ENCODE results near the gene MS4A3.
"Not testable (repeated sequence)": the region's sequence is repeated elsewhere in the genome, so short reads cannot be mapped to it uniquely, and the experiment has no call there.

The MS4A3 gene

GRCh38 chr11:60088364-60088763 is 31.9 kb downstream of the MS4A3 start, which contains the start of gene MS4A2:
TSS of gene MS4A2 (plus strand) at chr11:60088664. CDS start at chr11:60088766, 102 bp downstream.
- H3K9me3 ChIP-seq (ENCODE audit: control insufficient read depth, low read length): no peaks in the 10 kb centered on the region
- H3K4me1 ChIP-seq: no peaks in the 10 kb centered on the region
- H3K9ac ChIP-seq: no peak within 1 kb of the TSS
- H3K4me2 ChIP-seq (ENCODE audit: low read length): no peak within 1 kb of the TSS
- TF ChIP-seq CTCF (IDR thresholded peaks at IDR 0.05): no peak
- H3K4me3 ChIP-seq (ENCODE audit: low read depth, low read length): no peak within 1 kb of the TSS
- H3K36me3 ChIP-seq (ENCODE audit: control insufficient read depth, insufficient read depth, low read length): no peaks in the 10 kb centered on the region
- no peaks in the 10 kb centered on the region for H3K27me3 ChIP-seq (ENCODE audit: control insufficient read depth, insufficient read depth, low read length)
- no peak within 1 kb of the TSS for H2AFZ ChIP-seq
- H3K27ac ChIP-seq: no peak within 1 kb of the TSS
- H3K79me2 ChIP-seq: no peaks in the 10 kb centered on the region

GRCh38 chr11:60095477-60096120 is 39.1 kb downstream of the MS4A3 start:
- H3K4me2 ChIP-seq (ENCODE audit: low read length): no peak overlapping the region
- no peak overlapping the region for H3K27ac ChIP-seq
- no peaks in the 10 kb centered on the region for H3K27me3 ChIP-seq (ENCODE audit: control insufficient read depth, insufficient read depth, low read length)
- H2AFZ ChIP-seq: no peak overlapping the region
- H3K9me3 ChIP-seq (ENCODE audit: control insufficient read depth, low read length): no peaks in the 10 kb centered on the region
- TF ChIP-seq CTCF (IDR thresholded peaks at IDR 0.05): no peak
- no peaks in the 10 kb centered on the region for H3K36me3 ChIP-seq (ENCODE audit: control insufficient read depth, insufficient read depth, low read length)
- no peaks in the 10 kb centered on the region for H3K79me2 ChIP-seq
- H3K4me3 ChIP-seq (ENCODE audit: low read depth, low read length): no peak overlapping the region
- no peaks in the 10 kb centered on the region for H3K4me1 ChIP-seq
- no peak overlapping the region for H3K9ac ChIP-seq

GRCh38 chr11:60097189-60097588 is 40.7 kb downstream of the MS4A3 start:
- Histone ChIP-seq H3K27ac (no peak overlapping the region), H3K4me3 (ENCODE audit: low read depth, low read length) (no peak overlapping the region), H3K4me2 (ENCODE audit: low read length) (no peak overlapping the region), H3K36me3 (ENCODE audit: control insufficient read depth, insufficient read depth, low read length) (no peaks in the 10 kb centered on the region), H3K79me2 (no peaks in the 10 kb centered on the region), H3K27me3 (ENCODE audit: control insufficient read depth, insufficient read depth, low read length) (no peaks in the 10 kb centered on the region), H3K9ac (no peak overlapping the region), H3K4me1 (no peaks in the 10 kb centered on the region), H2AFZ (no peak overlapping the region), H3K9me3 (ENCODE audit: control insufficient read depth, low read length) (no peaks in the 10 kb centered on the region)
- TF ChIP-seq CTCF (IDR thresholded peaks at IDR 0.05): no peak

GRCh38 chr11:60098508-60098907 is 42.0 kb downstream of the MS4A3 start:
- Histone ChIP-seq H3K79me2 (no peaks in the 10 kb centered on the region), H3K4me2 (ENCODE audit: low read length) (no peak overlapping the region), H3K27me3 (ENCODE audit: control insufficient read depth, insufficient read depth, low read length) (no peaks in the 10 kb centered on the region), H3K9ac (no peak overlapping the region), H2AFZ (no peak overlapping the region), H3K9me3 (ENCODE audit: control insufficient read depth, low read length) (no peaks in the 10 kb centered on the region), H3K4me1 (no peaks in the 10 kb centered on the region), H3K27ac (no peak overlapping the region), H3K36me3 (ENCODE audit: control insufficient read depth, insufficient read depth, low read length) (no peaks in the 10 kb centered on the region), H3K4me3 (ENCODE audit: low read depth, low read length) (no peak overlapping the region)
- TF ChIP-seq CTCF (IDR thresholded peaks at IDR 0.05): no peak

GRCh38 chr11:60100516-60100915 is 44.1 kb downstream of the MS4A3 start:
- no peak overlapping the region for H3K4me3 ChIP-seq (ENCODE audit: low read depth, low read length)
- no peaks in the 10 kb centered on the region for H3K27me3 ChIP-seq (ENCODE audit: control insufficient read depth, insufficient read depth, low read length)
- no peaks in the 10 kb centered on the region for H3K9me3 ChIP-seq (ENCODE audit: control insufficient read depth, low read length)
- H3K36me3 ChIP-seq (ENCODE audit: control insufficient read depth, insufficient read depth, low read length): no peaks in the 10 kb centered on the region
- no peak overlapping the region for H3K4me2 ChIP-seq (ENCODE audit: low read length)
- no peak for TF ChIP-seq CTCF (IDR thresholded peaks at IDR 0.05)
- H3K9ac ChIP-seq: no peak overlapping the region
- no peak overlapping the region for H3K27ac ChIP-seq
- no peaks in the 10 kb centered on the region for H3K79me2 ChIP-seq
- H3K4me1 ChIP-seq: no peaks in the 10 kb centered on the region
- no peak overlapping the region for H2AFZ ChIP-seq

GRCh38 chr11:60101368-60101767 is 44.9 kb downstream of the MS4A3 start:
- not testable (repeated sequence) for H3K9me3 ChIP-seq (ENCODE audit: control insufficient read depth, low read length); H3K79me2 ChIP-seq; H3K27ac ChIP-seq; H3K4me1 ChIP-seq; H2AFZ ChIP-seq; H3K4me3 ChIP-seq (ENCODE audit: low read depth, low read length); H3K9ac ChIP-seq; H3K36me3 ChIP-seq (ENCODE audit: control insufficient read depth, insufficient read depth, low read length); H3K27me3 ChIP-seq (ENCODE audit: control insufficient read depth, insufficient read depth, low read length); H3K4me2 ChIP-seq (ENCODE audit: low read length)

GRCh38 chr11:60104471-60105115 is 48.1 kb downstream of the MS4A3 start:
- H3K27ac ChIP-seq; H2AFZ ChIP-seq; H3K27me3 ChIP-seq (ENCODE audit: control insufficient read depth, insufficient read depth, low read length); H3K9ac ChIP-seq; H3K79me2 ChIP-seq; H3K4me3 ChIP-seq (ENCODE audit: low read depth, low read length); H3K36me3 ChIP-seq (ENCODE audit: control insufficient read depth, insufficient read depth, low read length); H3K4me1 ChIP-seq; H3K4me2 ChIP-seq (ENCODE audit: low read length); H3K9me3 ChIP-seq (ENCODE audit: control insufficient read depth, low read length): not testable (repeated sequence)

Measured in parathyroid adenoma (tissue), 2 donors.